Liver (tissue), 3 donors: ENCODE results near the gene SELENOF.

ENCODE experiments used
- CTCF ChIP-seq: fragments of 150-350 bp; IDR thresholded peaks from 2 replicates; pipeline ENCODE4 v1.5.1; 2017; ENCODE audit warnings: improper control_type of control experiment, low read depth, low read length; ENCODE audit not compliant: missing input control
- RAD21 ChIP-seq, 2 donors: IDR thresholded peaks; 2 replicates each; pipeline ENCODE4 v1.6.1; 2016; ENCODE audit warnings: antibody characterized with exemption in 2 of 2, mild to moderate bottlenecking in 2 of 2
- TAF1 ChIP-seq: conservative IDR thresholded peaks from 2 replicates; pipeline ENCODE4 v1.6.1; 2016; ENCODE audit warnings: antibody characterized with exemption, mild to moderate bottlenecking
- donor health status: healthy.
- donor health status: healthy.

DNA sequence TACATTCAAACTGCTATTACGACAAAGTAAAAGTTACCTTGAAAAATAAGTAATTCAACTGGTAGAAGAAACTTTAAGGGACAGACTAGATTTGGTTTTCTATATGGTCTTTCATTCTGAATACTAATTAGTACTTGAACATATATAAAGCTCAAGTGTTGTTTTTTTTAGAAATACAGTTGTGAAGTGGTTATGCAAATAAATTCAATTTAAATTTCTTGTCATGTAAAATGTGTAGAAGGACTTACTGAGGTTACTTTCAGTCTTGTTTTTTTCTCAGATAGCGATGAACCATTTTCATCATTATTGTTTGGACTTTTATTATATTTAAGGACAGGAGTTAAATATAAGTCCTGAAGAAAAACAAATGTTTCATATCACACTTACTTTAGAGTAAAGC lies 24.9 kb upstream of the SELENOF start:
- TF ChIP-seq CTCF (no peak), RAD21 (IDR thresholded peaks at IDR 0.05) (no peak), TAF1 (no peak)
